Mesenchymal stem cell (in vitro differentiated cells and primary cell): ENCODE results near the gene ANKS1B.
A peak's percentile ranks its signal among the peaks of the same experiment; 100 is the strongest.
"Not testable (repeated sequence)": the region's sequence is repeated elsewhere in the genome, so short reads cannot be mapped to it uniquely, and the experiment has no call there.

Experiments
- DNase-seq: peaks from one replicate; pipeline ENCODE4 v3.0.0-alpha.2; 2013
- H2AFZ ChIP-seq: one replicate; pipeline ENCODE4 v1.6.1; 2013; ENCODE audit warnings: low read depth, mild to moderate bottlenecking, control low read depth, inconsistent platforms, low read length, moderate library complexity
- H2AK5ac ChIP-seq: 2 replicates; pipeline ENCODE4 v1.6.1; 2013; ENCODE audit warnings: low read length, moderate library complexity, mild to moderate bottlenecking, inconsistent platforms; ENCODE audit not compliant: severe bottlenecking
- H2BK120ac ChIP-seq: one replicate; pipeline ENCODE4 v1.6.1; 2013; ENCODE audit warnings: low read depth, mild to moderate bottlenecking, inconsistent platforms, low read length, moderate library complexity
- H2BK12ac ChIP-seq, 2 experiments: one replicate each; pipeline ENCODE4 v1.6.1; 2013; ENCODE audit warnings: inconsistent platforms in 2 of 2, low read length in 2 of 2, mild to moderate bottlenecking in 2 of 2, moderate library complexity in 2 of 2, control low read depth in 1 of 2
- H2BK15ac ChIP-seq: one replicate; pipeline ENCODE4 v1.6.1; 2013; ENCODE audit warnings: mild to moderate bottlenecking, low read depth, inconsistent platforms; ENCODE audit not compliant: poor library complexity, severe bottlenecking
- H2BK5ac ChIP-seq: 2 replicates; pipeline ENCODE4 v1.6.1; 2013; ENCODE audit warnings: low read depth, mild to moderate bottlenecking, low read length, control low read depth, inconsistent platforms; ENCODE audit not compliant: poor library complexity, severe bottlenecking
- H3K14ac ChIP-seq, 2 experiments: one replicate each; pipeline ENCODE4 v1.6.1; 2013; ENCODE audit warnings: inconsistent platforms in 2 of 2, low read length in 2 of 2, control low read depth in 1 of 2, mild to moderate bottlenecking in 1 of 2, moderate library complexity in 1 of 2
- H3K18ac ChIP-seq, 2 experiments: one replicate each; pipeline ENCODE4 v1.6.1; 2013; ENCODE audit warnings: inconsistent platforms in 2 of 2, low read length in 2 of 2, control low read depth in 1 of 2, low read depth in 1 of 2, mild to moderate bottlenecking in 1 of 2
- H3K23ac ChIP-seq, 2 experiments: one replicate each; pipeline ENCODE4 v1.6.1; 2013; ENCODE audit warnings: inconsistent platforms in 2 of 2, low read length in 2 of 2, mild to moderate bottlenecking in 2 of 2, moderate library complexity in 2 of 2, control low read depth in 1 of 2
- H3K27ac ChIP-seq: 2 replicates; pipeline ENCODE4 v1.5.1; 2013; ENCODE audit warnings: mild to moderate bottlenecking, moderate library complexity, low read length, control low read depth, inconsistent platforms; ENCODE audit not compliant: poor library complexity, severe bottlenecking
- H3K27me3 ChIP-seq, 2 experiments: 2 replicates each; pipeline versions ENCODE4 v1.6.1 to v1.7.0; 2013; ENCODE audit warnings: low read length in 2 of 2, mild to moderate bottlenecking in 2 of 2, moderate library complexity in 2 of 2, control low read depth in 1 of 2, inconsistent platforms in 1 of 2; ENCODE audit not compliant: control insufficient read depth in 1 of 2, insufficient read depth in 1 of 2
- H3K36me3 ChIP-seq, 2 experiments: 2 replicates each; pipeline versions ENCODE4 v1.6.1 to v1.7.0; 2013; ENCODE audit warnings: low read length in 2 of 2, control low read depth in 1 of 2, inconsistent platforms in 1 of 2, low read depth in 1 of 2, mild to moderate bottlenecking in 1 of 2; ENCODE audit not compliant: insufficient read depth in 2 of 2, control insufficient read depth in 1 of 2
- H3K4ac ChIP-seq, 2 experiments: one replicate each; pipeline ENCODE4 v1.6.1; 2013; ENCODE audit warnings: inconsistent platforms in 2 of 2, low read length in 2 of 2, mild to moderate bottlenecking in 2 of 2, moderate library complexity in 2 of 2, control low read depth in 1 of 2, low read depth in 1 of 2
- H3K4me1 ChIP-seq: 2 replicates; pipeline ENCODE4 v1.6.1; 2013; ENCODE audit warnings: low read depth, low read length, control low read depth; ENCODE audit not compliant: control insufficient read depth, insufficient read depth
- H3K4me2 ChIP-seq: 2 replicates; pipeline ENCODE4 v1.6.1; 2013; ENCODE audit warnings: low read length, mild to moderate bottlenecking, inconsistent platforms; ENCODE audit not compliant: poor library complexity, severe bottlenecking
- H3K4me3 ChIP-seq, 2 experiments: 2 replicates each; pipeline versions ENCODE4 v1.5.1 to v1.7.0; 2013; ENCODE audit warnings: low read length in 2 of 2, mild to moderate bottlenecking in 2 of 2, control low read depth in 1 of 2, low read depth in 1 of 2; ENCODE audit not compliant: insufficient read depth in 1 of 2
- H3K79me1 ChIP-seq: replicated peaks from 2 replicates; pipeline ENCODE4 v1.6.1; 2013; ENCODE audit warnings: mild to moderate bottlenecking, control low read depth, low read length, inconsistent platforms; ENCODE audit not compliant: poor library complexity, severe bottlenecking
- H3K9ac ChIP-seq: 2 replicates; pipeline ENCODE4 v1.7.0; 2013; ENCODE audit warnings: mild to moderate bottlenecking, low read length, moderate library complexity
- H3K9me3 ChIP-seq: 2 replicates; pipeline ENCODE4 v1.7.0; 2013; ENCODE audit warnings: mild to moderate bottlenecking, low read length; ENCODE audit not compliant: control insufficient read depth
- H4K8ac ChIP-seq: one replicate; pipeline ENCODE4 v1.6.1; 2013; ENCODE audit warnings: inconsistent platforms, mild to moderate bottlenecking, low read length, moderate library complexity
- H4K91ac ChIP-seq: one replicate; pipeline ENCODE4 v1.6.1; 2013; ENCODE audit warnings: mild to moderate bottlenecking, low read length, inconsistent platforms
- WGBS: methylation state at CpG from one replicate; pipeline ENCODE4 v1.1.7; 2013; ENCODE audit warnings: mixed read lengths; 5-methylcytosine and 5-hydroxymethylcytosine counted together

ANKS1B gene

DNA sequence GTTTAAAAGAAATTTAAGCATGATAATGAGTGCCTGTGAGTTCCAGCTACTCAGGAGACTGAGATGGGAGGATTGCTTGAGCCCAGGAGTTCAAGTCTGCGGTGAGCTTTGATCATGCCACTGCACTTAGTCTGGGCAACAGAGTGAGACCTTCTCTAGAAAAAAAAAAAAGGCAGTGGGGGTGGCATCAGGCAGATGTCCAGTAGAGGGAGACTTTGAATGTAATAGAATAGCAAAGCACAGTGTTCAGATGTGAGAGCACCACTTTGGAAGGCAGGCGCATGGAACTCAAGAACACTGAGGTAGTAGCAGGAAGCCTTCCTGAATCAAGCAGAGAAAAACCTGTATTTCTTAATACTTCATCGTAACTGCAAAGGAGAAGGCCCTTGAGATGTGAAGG is 731.7 kb downstream of the ANKS1B start:
- peak; percentile 33 for DNase-seq
- Histone ChIP-seq H2BK12ac (no peak overlapping the region), H3K36me3 (no peaks in the 10 kb centered on the region), H4K91ac (no peak overlapping the region), H2AFZ (no peak overlapping the region), H3K23ac (no peak overlapping the region), H3K9me3 (peaks cover 4% of the 10 kb centered on the region), H3K4ac (no peak overlapping the region), H3K18ac (no peak overlapping the region), H3K9ac (no peak overlapping the region), H2BK120ac (no peak overlapping the region), H3K4me1 (no peaks in the 10 kb centered on the region), H3K4me2 (no peak overlapping the region), H2BK5ac (no peak overlapping the region), H3K27ac (no peak overlapping the region), H2BK15ac (no peak overlapping the region), H3K14ac (no peak overlapping the region), H3K79me1 (no peaks in the 10 kb centered on the region), H3K27me3 (no peaks in the 10 kb centered on the region), H2AK5ac (no peak overlapping the region), H4K8ac (no peak overlapping the region), H3K4me3 (no peak overlapping the region)
- 90% methylated on average over 2 of the region's 3 CpGs for WGBS

DNA sequence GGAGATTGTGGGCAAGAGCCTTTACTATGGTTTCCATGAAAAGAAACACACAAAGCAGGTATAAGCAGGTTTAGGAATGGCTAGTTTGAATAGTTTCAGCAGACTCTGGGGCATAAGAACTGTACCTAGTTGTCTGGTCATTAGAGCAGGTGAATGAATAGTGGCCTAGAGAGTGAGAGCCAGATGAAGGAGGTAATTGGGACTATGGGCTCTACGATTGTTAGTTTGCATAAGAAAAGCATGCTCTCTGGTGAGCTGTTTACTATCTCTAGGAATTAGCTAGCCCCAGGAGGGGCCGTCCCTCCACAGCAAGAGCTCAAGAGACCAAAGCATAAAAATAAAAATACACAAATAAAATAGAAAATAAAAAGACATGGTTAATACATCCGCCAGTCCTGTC is 734.6 kb downstream of the ANKS1B start:
- H3K36me3 ChIP-seq, result no peaks in the 10 kb centered on the region
- H3K4ac ChIP-seq, result no peak overlapping the region
- no peak for DNase-seq
- no peak overlapping the region for H3K4me2 ChIP-seq
- no peaks in the 10 kb centered on the region for H3K79me1 ChIP-seq
- H3K18ac ChIP-seq, result no peak overlapping the region
- no peak overlapping the region for H3K27ac ChIP-seq
- H4K8ac ChIP-seq, result no peak overlapping the region
- H2BK120ac ChIP-seq, result no peak overlapping the region
- H2BK5ac ChIP-seq, result no peak overlapping the region
- H4K91ac ChIP-seq, result no peak overlapping the region
- no peak overlapping the region for H3K9ac ChIP-seq
- peaks cover 4% of the 10 kb centered on the region for H3K9me3 ChIP-seq
- H2AFZ ChIP-seq, result no peak overlapping the region
- no peak overlapping the region for H3K4me3 ChIP-seq
- no peaks in the 10 kb centered on the region for H3K27me3 ChIP-seq
- no peaks in the 10 kb centered on the region for H3K4me1 ChIP-seq
- H3K23ac ChIP-seq, result no peak overlapping the region
- no peak overlapping the region for H2BK15ac ChIP-seq
- no peak overlapping the region for H3K14ac ChIP-seq
- WGBS, result 88% methylated on average over 1 of the region's 3 CpGs
- no peak overlapping the region for H2BK12ac ChIP-seq
- no peak overlapping the region for H2AK5ac ChIP-seq

DNA sequence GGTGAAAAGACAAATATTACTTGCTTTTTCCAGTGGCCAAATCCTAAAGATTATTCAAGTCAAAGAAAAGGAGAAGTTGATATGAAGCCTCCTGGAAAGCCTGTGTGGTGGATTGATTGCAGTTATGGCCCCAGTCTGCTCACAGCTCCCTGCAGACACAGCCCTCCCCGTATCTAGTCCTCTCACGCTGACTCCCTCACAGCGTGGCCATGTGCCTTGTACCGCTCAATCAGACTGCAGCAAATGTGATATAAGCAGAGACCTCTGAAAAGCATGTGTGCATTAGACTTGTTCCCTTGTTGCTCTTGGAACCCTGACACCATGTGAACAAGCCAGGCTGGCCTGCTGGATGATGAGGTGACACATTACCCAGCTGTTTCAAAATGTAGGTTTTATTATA is 735.2 kb downstream of the ANKS1B start:
- Histone ChIP-seq H2AFZ (no peak overlapping the region), H2BK12ac (no peak overlapping the region), H3K4ac (no peak overlapping the region), H2BK120ac (no peak overlapping the region), H4K91ac (no peak overlapping the region), H3K27me3 (no peaks in the 10 kb centered on the region), H3K27ac (no peak overlapping the region), H2BK15ac (no peak overlapping the region), H3K4me2 (no peak overlapping the region), H3K9ac (no peak overlapping the region), H2AK5ac (no peak overlapping the region), H3K4me1 (no peaks in the 10 kb centered on the region), H4K8ac (no peak overlapping the region), H3K36me3 (no peaks in the 10 kb centered on the region), H3K79me1 (no peaks in the 10 kb centered on the region), H3K4me3 (no peak overlapping the region), H3K9me3 (peaks cover 4% of the 10 kb centered on the region), H3K23ac (no peak overlapping the region), H2BK5ac (no peak overlapping the region), H3K14ac (no peak overlapping the region), H3K18ac (no peak overlapping the region)
- no peak for DNase-seq
- 80% methylated on average over 4 of the region's 4 CpGs for WGBS

DNA sequence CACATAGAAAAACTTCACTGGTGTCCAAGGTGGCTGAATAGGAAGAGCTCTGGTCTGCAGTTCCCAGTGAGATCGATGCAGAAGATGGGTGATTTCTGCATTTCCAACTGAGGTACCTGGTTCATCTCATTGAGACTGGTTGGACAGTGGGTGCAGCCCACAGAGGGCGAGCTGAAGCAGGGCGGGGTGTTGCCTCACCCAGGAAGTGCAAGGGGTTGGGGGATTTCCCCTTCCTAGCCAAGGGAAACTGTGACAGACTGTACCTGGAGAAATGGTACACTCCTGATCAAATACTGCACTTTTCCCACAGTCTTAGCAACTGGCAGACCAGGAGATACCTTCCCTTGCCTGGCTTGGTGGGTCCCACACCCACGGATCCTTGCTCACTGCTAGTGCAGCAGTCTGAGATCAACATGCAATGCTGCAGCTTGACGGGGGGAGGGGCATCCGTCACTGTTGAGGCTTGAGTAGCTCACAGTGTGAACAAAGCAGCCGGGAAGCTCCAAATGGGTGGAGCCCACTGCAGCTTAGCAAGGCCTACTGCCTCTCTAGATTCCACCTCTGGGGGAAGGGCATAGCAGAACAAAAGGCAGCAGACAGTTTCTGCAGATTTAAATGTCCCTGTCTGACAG is 746.7 kb downstream of the ANKS1B start:
- H2BK5ac ChIP-seq, H3K36me3 ChIP-seq, H3K18ac ChIP-seq, H3K79me1 ChIP-seq, H3K27me3 ChIP-seq, H4K8ac ChIP-seq, H3K9me3 ChIP-seq, H3K4me1 ChIP-seq, H3K23ac ChIP-seq, H3K4ac ChIP-seq, H2AFZ ChIP-seq, H4K91ac ChIP-seq, H2AK5ac ChIP-seq, H3K9ac ChIP-seq, H3K27ac ChIP-seq, H2BK12ac ChIP-seq, H3K4me2 ChIP-seq, H3K4me3 ChIP-seq, H2BK120ac ChIP-seq, H2BK15ac ChIP-seq: not testable (repeated sequence)
- DNase-seq, result peak; percentile 27
- 43% methylated on average over 7 of the region's 7 CpGs for WGBS
- H3K14ac ChIP-seq, result peak overlapping the region in 1 of 2 experiments; percentile 9
